Measurements from ENCODE around the gene SAE1.

GRCh38 chr19:47123406-47123805, 7.2 kb upstream of the SAE1 start:
- no peak for TF ChIP-seq CTCF (conservative IDR thresholded peaks at IDR 0.05)
- no peak for TF ChIP-seq EZH2 (IDR thresholded peaks at IDR 0.05; ENCODE audit: low read depth)

All from PC-9 (cell line).